ENCODE measurements around the gene MTUS2.

- TF ChIP-seq CTCF (IDR thresholded peaks at IDR 0.05): no peak
- TF ChIP-seq POLR2A (IDR thresholded peaks at IDR 0.05): no peak
Measured at GRCh38 chr13:29396446-29396845, 576.3 kb downstream of the MTUS2 start.
